Measurements from ENCODE around the gene FXR2.
A peak's percentile ranks its signal among the peaks of the same experiment; 100 is the strongest.

FXR2 gene

GRCh38 chr17:7587420-7588151, 27.1 kb downstream of the FXR2 start:
- FAIRE-seq, result no peak

- FAIRE-seq, result no peak
Measured at GRCh38 chr17:7586673-7587419, 27.9 kb downstream of the FXR2 start.

- FAIRE-seq, result peak; percentile 93
Measured at GRCh38 chr17:7583253-7584109, 31.2 kb downstream of the FXR2 start, which contains the start of gene MPDU1. Gene MPDU1 (plus strand): TSS chr17:7583852. CDS start chr17:7583863, 11 bp downstream.

DNA sequence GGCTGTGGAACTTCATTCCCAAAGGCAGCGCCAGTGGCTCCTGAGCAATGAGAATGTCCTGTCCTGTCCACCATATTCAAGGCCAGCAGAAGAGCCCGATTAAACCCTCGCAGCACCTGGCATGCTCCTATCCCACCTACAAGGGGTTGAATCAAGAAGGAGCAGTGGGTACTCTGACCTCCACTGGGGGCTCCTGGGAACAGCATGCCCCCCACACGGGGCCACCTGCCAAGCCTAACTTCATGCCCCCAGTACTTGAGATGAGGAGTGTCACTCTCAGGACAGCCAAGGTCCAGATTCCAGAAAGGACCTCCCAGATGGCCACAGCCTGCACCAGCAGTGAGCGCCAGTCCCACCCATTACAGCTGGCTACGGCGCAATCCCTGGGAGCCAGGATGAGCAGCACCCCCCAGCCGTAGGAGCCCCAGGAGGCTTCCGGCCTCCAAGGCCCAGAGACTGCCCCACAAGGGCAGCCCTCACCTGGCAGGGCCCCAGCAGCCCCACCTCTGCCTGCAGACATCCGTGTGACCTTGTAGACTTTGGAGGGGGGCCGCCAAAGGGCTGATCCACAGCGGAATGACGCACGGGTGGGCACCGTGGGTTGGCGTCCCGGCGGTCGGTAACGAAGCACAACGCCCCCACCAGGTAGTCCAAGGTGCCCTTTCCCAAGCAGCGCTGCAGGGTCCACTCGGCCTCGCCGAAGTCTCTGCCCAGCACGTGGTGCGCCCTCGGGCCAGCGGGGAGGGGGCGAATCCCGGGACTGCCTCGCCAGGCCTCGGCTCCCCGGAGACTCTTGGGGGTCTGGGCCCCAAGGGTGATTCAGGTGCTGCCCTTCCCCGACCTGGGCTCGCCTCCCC, 32.1 kb downstream of the FXR2 start:
- FAIRE-seq, result no peak

DNA sequence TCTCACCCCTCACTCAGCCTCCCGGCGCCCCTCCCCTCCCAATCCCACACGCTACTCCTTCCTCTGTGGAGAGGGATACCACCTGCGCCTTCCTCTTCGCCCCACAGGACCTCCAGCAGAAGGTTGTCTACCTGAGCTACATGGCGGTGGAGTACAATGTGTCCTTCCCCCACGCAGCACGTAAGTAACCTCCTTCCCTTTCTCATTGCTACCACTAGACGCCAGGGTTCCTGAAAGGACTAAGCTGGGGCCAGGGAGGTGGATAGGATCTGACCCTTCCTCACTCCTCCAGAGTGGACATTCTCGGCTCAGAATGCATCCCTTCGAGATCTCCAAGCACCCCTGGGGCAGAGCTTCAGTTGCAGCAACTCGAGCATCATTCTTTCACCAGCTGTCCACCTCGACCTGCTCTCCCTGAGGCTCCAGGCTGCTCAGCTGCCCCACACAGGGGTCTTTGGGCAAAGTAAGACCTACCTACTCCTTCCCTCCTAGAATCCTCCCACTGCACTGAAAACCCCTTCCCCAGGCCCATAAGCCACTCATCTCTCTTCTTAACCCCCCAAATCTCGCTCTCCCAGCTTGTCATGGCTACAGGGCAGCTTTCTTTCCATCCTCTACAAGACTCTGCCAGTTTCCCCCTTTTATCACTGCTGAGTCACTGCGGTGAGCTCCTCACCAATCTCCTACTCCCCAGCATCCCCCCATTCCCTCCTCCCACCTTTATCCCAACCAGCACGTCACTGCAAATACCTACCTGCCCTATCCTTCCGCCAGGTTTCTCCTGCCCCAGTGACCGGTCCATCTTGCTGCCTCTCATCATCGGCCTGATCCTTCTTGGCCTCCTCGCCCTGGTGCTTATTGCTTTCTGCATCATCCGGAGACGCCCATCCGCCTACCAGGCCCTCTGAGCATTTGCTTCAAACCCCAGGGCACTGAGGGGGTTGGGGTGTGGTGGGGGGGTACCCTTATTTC, 33.8 kb downstream of the FXR2 start:
- FAIRE-seq, result no peak

DNA sequence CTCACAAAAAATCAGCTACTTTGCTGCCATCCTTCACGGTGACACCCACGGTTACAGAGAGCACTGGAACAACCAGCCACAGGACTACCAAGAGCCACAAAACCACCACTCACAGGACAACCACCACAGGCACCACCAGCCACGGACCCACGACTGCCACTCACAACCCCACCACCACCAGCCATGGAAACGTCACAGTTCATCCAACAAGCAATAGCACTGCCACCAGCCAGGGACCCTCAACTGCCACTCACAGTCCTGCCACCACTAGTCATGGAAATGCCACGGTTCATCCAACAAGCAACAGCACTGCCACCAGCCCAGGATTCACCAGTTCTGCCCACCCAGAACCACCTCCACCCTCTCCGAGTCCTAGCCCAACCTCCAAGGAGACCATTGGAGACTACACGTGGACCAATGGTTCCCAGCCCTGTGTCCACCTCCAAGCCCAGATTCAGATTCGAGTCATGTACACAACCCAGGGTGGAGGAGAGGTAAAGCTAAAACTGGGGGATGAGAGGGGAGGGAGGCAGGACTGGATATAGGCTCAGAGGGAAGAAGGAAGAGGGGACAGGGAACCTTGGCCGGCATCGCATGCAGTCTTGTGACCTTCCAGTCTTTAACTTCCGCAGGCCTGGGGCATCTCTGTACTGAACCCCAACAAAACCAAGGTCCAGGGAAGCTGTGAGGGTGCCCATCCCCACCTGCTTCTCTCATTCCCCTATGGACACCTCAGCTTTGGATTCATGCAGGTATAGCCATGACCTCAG, 34.7 kb downstream of the FXR2 start:
- FAIRE-seq, result no peak

GRCh38 chr17:7579001-7579833, 35.5 kb downstream of the FXR2 start, which contains the start of gene CD68:
Gene CD68 (plus strand): TSS chr17:7579638. CDS start chr17:7579678, 40 bp downstream.
- no peak for FAIRE-seq

- no peak for FAIRE-seq
Measured at GRCh38 chr17:7577327-7578199, 37.1 kb downstream of the FXR2 start.

GRCh38 chr17:7576432-7576937, 38.2 kb downstream of the FXR2 start:
- no peak for FAIRE-seq

DNA sequence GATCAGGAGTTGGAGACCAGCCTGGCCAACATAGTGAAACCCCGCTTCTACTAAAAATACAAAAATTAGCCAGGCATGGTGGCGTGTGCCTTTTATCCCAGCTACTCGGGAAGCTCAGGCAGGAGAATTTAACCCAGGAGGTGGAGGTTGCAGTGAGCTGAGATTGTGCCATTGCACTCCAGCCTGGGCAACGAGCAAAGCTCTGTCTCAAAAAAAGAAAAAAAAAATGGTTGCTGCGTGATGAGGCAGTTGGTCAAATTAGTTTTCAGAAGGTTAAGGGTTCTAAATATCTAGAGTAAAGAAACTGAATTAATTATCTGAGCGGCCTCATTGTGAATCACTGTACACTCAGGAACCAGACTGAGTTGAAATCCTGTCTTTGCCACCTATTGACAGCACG, 38.7 kb downstream of the FXR2 start:
- FAIRE-seq, result no peak

DNA sequence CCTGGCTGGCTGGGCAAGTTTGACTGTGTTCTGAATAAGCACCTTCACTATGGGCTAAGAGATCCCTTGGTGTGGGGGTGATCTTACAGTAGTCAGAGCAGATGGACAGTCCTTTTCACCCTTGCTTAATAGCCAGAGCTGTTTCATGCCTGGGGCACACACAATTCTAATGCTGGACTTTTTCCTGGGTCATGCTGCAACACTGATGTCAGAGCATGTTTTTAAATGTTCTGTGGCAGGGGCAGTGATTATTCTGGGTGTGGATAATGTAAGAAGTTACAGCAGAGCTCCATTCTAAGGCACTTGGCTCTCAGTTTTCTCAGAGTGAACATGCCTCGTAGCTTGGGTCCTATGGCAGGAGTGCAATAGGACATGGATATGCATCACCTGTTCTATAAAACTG, 39.2 kb downstream of the FXR2 start:
- no peak for FAIRE-seq

- FAIRE-seq, result no peak
Measured at GRCh38 chr17:7574176-7574953, 40.3 kb downstream of the FXR2 start.

DNA sequence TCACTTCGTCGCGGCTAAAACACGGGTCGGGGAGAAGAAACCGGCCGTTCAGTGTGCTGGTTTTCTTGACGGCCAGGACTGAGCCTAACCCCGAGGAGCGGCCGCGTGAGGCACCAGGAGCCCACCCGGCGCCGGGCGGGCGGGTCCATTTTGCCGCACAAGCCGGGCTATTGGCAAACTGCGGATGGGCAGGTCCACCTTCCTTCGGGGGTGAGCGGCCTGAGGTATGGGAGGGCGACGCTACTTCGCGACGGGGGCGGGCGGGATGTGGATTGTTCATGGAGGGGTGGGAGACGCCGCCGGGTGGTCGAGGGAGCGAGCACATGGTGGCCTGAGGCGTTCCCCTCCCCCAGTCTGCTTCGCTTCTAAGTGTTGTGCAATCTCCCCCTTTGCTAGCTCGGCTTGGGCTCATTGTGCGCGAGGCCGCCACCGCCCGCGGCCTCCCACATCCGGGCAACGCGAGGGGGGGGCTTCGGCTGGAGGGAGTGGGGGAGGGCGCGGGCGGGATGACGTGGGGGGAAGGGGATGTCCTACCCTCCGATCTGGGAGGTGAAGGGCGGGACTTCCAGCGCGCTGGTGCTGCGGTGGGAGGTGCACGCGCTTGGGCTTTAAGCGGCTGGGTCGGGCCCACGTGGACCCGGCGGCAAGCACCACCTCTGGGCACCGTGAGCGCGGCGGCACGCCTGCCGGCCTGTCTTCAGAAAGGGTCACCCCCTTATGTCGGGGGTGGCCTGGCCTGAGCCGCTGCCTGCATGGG, 41.2 kb downstream of the FXR2 start:
- no peak for FAIRE-seq

DNA sequence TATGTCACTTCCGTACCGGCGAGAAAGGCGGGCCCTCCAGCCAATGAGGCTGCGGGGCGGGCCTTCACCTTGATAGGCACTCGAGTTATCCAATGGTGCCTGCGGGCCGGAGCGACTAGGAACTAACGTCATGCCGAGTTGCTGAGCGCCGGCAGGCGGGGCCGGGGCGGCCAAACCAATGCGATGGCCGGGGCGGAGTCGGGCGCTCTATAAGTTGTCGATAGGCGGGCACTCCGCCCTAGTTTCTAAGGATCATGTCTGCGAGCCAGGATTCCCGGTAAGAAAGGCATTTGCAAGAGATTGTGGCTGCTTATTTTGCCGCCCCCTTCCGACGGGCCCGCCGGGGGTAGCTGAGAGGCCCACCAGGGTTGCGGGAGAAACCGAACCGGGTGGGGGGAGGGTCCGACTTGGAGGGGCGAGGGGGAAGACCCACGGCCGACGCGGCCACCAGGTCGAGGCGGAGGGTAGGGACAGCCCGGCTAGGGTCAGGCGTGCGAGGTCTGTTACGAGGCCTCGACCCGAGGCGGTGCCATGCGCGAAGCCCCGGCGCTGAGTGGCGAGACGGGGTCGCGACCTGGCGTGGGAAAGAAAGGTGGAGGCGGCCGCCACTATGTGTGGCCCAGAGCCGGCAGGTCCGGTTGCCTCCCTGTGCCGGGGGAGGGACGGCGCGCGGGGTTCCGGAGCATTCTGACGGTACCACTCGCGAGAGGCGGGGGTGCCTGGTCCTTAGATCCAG, 41.9 kb downstream of the FXR2 start:
- FAIRE-seq, result peak; percentile 99

GRCh38 chr17:7572338-7572587, 42.4 kb downstream of the FXR2 start:
- no peak for FAIRE-seq

DNA sequence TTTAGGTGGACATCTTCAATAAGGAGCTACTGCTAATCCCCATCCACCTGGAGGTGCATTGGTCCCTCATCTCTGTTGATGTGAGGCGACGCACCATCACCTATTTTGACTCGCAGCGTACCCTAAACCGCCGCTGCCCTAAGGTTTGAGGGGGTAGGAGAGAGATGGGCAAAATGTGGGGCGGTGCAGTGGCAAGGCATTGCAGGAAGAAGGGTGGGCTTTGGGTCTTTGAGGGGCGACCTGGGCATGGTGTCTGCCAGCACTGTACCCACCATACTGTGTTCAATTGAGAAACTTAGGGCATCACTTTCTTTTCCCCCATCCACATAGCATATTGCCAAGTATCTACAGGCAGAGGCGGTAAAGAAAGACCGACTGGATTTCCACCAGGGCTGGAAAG, 44.3 kb downstream of the FXR2 start:
- no peak for FAIRE-seq

Data from endometrium (tissue), 2 donors.